HG02588 (cell line): ENCODE data around the gene HCAR3.
"Not testable (repeated sequence)": the region's sequence is repeated elsewhere in the genome, so short reads cannot be mapped to it uniquely, and the experiment has no call there.

ENCODE experiments used
- ATAC-seq: cut with Tn5 transposase; IDR thresholded peaks from one replicate; pipeline ENCODE4 v1.9.1; 2021; ENCODE audit warnings: mild to moderate bottlenecking, moderate library complexity; ENCODE audit not compliant: unreplicated experiment

HCAR3 gene

GRCh38 chr12:122716658-122717057 is at the start of gene HCAR3:
TSS of gene HCAR3 (minus strand) at chr12:122716811. CDS start at chr12:122716737, 74 bp downstream.
- ATAC-seq, result not testable (repeated sequence)

- ATAC-seq, result no peak
Measured at GRCh38 chr12:122757568-122757967, 41.0 kb upstream of the HCAR3 start.

DNA sequence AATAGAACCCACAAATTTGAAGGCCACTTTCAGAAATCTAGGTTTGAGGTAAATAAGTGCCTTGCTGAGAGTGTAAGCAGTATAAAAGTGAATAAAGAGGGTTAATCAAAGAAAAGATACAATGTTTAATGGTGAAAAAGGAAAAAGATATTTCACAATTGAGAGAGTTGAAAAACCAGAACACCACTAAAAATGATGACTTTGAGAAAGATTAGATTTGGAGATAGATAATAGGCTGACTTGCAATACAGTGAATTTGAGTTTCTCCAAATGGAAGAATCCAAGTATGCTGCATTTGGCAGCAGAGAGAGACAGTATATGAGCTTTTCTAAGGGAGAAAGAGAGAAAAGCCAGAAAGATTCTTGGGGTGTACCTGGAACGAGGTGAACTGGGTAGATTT is 38.2 kb upstream of the HCAR3 start:
- no peak for ATAC-seq

DNA sequence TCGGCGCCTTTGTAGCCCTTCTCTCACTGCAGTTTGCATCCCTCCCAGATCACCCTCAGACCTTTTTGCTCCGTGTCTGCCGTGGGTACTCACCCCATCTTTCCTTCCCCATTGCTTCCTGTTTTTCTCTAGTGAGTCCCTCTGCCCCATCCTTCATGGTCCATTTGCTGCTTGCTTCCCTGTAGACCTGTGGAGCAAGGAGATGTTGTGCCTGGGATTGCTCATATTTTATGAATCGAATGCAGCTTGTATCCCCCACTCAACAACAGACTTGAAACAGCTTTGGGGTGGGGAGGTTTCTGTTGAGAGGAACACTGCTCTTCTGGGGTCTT is 36.7 kb upstream of the HCAR3 start:
- no peak for ATAC-seq

DNA sequence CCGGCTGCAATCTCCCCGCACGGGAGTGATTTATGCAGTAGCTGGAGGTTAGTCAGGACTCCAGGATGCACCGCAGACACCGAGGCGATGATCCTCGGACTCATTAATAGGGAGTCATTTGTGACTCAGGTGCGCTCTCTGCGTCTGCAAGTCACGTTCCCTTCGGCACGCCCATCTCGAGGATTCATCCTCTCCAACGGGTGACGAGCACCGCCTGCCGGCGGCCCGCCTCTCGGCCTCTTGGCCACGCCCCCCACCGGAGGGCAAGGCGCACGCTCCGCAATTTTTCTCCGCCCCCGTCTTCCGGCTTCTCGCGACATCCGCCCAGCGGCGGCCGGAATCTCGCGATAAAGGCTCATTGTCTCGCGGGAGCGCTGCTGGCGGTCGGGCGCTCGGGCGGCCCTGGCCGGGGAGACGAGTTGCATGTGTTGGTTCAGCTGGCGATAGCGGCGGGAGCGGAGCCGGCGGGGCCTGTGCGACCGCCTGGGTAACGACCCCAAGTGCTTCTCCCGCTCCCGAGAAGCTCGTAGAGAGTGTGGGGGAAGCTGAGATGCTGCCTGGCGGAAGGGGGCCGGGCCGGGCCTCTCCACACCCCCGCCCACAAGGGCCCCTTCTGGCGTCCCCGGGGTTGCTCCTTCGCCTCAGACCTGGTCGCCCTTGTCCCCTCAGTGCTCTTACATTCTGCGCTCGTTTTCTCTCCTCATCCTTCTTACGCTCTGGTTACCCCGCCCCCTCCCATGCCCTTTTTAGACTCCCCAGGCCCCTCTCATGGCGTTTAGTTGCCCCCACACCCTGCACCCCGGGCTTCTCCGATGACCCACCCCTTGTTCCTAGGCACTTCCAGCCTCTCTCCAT is 36.1 kb upstream of the HCAR3 start, which contains the start of gene DENR:
TSS of gene DENR (plus strand) at position 361 of the 855 bp plus-strand sequence. CDS start 878 bp downstream, outside the sequence.
- peak; percentile 94 for ATAC-seq

DNA sequence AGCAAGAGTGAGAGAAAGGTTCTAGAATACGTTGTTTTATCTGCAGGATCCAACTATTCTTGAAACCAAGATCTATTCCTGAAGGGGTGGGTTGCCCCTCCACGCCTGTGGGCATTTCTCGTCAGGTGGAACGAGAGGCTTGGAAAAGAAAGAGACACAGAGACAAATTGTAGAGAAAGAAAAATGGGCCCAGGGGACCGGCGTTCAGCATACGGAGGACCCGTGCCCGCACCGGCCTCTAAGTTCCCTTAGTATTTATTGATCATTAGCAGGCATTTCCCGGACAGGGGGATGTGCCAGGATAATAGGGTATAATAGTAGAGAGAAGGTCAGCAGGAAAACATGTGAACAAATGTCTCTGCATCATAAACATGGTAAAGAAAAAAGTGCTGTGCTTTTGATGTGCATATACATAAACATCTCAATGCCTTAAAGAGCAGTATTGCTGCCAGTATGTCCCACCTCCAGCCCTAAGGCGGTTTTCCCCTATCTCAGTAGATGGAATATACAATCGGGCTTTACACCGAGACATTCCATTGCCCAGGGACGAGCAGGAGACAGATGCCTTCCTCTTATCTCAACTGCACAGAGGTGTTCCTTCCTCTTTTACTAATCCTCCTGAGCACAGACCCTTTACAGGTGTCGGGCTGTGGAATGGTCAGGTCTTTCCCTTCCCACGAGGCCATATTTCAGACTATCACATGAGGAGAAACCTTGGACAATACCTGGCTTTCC is 34.3 kb upstream of the HCAR3 start:
- ATAC-seq, result not testable (repeated sequence)

- ATAC-seq, result no peak
Measured at GRCh38 chr12:122749569-122750332, 33.1 kb upstream of the HCAR3 start.

- no peak for ATAC-seq
Measured at GRCh38 chr12:122747224-122748135, 30.9 kb upstream of the HCAR3 start.

DNA sequence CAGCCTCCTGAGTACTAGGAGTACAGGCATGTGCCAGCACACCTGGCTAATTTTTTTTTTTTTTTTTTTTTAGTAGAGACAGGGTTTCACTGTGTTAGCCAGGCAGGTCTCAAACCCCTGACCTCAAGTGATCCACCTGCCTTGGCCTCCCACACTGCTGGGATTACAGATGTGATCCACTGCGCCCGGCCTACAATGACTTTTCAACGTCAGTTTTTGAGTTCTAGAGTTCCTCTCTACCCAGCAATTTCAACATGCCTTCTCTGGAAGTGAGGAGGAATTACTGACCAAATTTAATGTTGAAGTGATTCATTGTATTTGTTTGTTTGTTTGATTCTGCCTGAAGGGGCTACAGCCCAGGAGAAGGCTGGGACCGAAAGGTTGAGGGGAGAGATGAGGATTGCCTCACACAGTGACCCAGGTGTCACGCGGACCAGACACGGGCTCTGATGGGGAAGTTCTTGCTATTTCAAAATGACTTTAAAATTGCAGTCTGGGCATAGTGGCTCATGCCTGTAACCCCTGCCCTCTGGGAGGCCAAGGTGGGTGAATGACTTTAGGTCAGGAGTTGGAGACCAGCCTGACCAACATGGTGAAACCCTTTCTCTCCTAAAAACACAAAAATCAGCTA is 27.4 kb upstream of the HCAR3 start:
- ATAC-seq, result no peak

- ATAC-seq, result no peak
Measured at GRCh38 chr12:122740351-122740750, 23.7 kb upstream of the HCAR3 start.

DNA sequence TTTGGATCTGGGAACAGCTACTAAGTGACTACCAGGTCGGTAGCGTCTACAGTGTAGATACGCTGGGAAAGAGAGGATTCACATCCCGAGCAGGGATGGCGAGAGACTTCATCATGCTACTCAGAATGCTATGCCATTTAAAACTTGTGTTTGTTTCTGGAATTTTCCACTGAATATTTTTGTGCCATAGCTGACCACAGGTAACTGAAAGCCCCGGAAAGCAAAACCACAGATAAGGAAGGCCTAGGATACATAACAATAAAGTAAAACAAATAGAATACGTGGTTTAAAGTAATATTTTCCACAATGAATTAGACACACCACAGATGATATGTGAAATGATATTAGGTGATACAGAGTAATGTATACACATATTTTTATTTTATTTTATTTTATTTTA is 22.0 kb upstream of the HCAR3 start:
- no peak for ATAC-seq

- ATAC-seq, result no peak
Measured at GRCh38 chr12:122732611-122733010, 16.0 kb upstream of the HCAR3 start.

DNA sequence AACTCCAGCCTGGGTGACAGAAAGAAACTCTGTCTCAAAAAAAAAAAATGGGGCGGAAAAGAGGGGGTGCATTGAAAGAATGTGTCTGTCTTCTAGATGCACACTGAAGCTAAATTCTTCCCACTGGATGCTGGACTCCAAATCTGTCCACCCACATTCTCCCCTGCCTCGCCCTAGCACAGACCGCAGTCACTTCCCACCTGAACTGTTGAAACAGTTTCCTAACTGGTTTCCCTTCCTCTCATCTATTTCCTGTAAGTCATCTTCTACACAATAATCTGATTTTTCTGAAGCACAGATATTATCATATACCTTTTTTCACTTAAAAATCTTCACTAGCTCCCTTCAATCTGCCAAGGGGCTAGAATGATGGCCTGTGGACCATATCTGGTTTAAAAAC is 15.6 kb upstream of the HCAR3 start:
- ATAC-seq, result no peak

GRCh38 chr12:122730215-122731014 is 13.8 kb upstream of the HCAR3 start, which contains the start of gene HCAR1:
TSS of gene HCAR1 (minus strand) at chr12:122730844. CDS start at chr12:122730339, 505 bp downstream.
- ATAC-seq, result no peak

GRCh38 chr12:122729583-122730214 is 13.1 kb upstream of the HCAR3 start:
- ATAC-seq, result no peak

- no peak for ATAC-seq
Measured at GRCh38 chr12:122726080-122726558, 9.5 kb upstream of the HCAR3 start.

- no peak for ATAC-seq
Measured at GRCh38 chr12:122725452-122726079, 9.0 kb upstream of the HCAR3 start.
